GM19023 (cell line): ENCODE results near the gene EML4.
A peak's percentile ranks its signal among the peaks of the same experiment; 100 is the strongest.
"Not testable (repeated sequence)": the region's sequence is repeated elsewhere in the genome, so short reads cannot be mapped to it uniquely, and the experiment has no call there.

Experiments
- ATAC-seq: cut with Tn5 transposase; IDR thresholded peaks from one replicate; pipeline ENCODE4 v1.9.1; 2021; ENCODE audit warnings: mild to moderate bottlenecking, moderate library complexity; ENCODE audit not compliant: unreplicated experiment

Gene EML4

DNA sequence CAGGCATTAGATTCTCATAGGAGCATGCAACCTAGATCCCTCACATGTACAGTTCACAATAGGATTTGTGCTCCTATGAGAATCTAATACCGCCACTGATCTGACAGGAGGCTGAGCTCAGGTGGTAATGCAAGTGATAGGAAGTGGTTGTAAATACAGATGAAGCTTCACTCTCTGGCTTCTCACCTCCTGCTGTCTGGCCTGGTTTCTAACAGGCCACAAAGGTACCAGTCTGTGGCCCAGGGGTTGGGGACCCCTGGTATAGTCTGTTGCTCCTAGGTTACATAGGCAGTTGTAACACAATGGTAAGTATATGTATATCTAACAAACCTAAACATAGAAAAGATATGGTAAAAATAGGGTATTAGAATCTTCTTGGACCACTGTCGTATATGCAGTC, 81.8 kb downstream of the EML4 start:
- ATAC-seq: no peak

DNA sequence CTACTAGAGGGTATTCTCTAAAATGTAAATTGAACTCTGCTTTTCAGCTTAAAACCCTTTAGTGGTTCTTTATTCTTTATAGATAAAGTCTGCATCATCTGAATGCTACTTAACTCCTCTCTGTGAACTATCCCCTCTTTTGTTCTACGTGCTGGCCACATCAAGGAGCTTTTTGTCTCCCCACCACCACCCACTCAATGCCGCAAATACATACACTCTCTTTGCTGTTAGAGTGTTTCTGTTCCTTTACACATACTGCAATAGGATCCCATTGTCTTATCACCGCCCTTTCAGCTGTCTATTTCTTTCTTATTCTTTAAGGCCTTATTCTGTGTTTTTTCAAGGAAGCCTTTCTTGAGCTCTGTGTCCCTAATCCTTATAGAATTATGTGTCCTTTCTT, 83.3 kb downstream of the EML4 start:
- ATAC-seq: no peak

DNA sequence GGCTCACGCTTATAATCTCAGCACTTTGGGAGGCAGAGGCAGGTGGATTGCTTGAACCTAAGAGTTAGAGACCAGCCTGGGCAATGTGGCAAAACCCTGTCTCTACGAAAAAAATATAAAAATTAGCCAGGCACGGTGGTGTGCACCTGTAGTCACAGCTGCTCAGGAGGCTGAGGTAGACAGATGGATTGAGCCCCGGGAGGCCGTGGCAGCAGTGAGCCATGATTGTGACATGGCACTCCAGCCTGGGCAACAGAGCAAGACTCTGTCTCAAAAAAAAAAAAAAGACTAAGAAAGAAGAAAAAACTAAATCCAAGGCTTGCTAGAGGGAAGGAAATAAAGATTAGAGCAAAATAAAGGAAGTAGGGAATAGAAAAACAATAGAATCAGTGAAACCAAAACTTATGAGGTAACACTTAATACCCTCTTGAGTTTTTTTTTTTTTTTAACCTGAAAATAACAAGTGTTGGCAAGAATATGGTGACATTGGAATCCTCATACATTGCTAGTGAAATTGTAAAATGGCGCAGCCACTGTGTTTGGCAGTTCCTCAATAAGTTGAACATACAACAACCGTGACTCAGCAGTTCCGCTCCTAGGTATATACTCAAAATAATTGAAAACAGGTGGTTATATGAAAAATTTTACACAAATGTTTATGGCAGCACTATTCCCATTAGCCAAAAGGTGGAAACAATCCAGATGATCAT, 85.2 kb downstream of the EML4 start:
- no peak for ATAC-seq

DNA sequence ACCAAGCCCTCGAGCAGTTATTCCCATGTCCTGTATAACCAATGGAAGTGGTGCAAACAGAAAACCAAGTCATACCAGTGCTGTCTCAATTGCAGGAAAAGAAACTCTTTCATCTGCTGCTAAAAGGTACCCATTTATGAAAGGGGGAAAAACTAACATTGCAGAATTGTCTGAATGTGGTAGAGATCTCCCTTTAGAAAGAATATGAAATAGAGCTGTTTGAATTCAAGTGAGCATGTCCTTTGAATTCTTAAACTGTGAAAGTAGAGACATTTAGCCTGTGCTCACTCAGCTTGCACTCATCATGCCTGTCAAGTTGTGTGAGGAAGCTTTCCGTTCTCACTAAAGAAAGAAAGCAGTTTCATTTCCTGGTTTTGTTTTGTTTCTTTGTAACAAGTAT, 87.4 kb downstream of the EML4 start:
- peak; percentile 73 for ATAC-seq

DNA sequence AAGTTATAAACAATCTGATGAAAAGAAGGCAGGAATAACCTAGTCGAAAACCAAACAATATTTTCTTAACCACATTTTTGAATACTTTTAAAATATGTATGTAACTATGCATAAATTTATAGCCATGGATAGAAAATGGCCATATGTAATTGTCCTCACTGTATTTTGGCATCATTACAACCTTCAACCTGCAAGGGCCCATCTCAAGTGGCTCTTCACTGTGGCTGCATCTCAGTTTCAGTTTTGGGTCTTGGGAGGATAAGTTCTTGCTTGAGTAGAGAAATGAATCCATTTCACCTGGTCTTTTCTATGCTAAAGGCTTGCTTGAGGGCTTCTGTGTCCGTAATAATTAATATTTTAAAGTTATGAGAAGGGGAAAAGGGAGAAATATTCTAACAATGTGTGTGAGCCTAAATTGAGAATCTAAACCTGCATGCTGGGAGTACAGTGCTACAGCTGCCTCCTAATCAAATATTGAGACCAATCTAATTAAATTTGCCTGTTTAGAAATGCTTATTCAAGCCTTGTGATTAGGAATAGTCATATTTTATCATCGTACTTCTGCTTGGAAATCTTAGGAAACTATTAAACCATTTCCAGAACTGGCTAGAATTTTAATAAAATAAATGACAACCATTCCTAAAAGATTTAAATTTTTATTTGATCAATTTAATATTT, 92.5 kb downstream of the EML4 start:
- ATAC-seq: no peak

DNA sequence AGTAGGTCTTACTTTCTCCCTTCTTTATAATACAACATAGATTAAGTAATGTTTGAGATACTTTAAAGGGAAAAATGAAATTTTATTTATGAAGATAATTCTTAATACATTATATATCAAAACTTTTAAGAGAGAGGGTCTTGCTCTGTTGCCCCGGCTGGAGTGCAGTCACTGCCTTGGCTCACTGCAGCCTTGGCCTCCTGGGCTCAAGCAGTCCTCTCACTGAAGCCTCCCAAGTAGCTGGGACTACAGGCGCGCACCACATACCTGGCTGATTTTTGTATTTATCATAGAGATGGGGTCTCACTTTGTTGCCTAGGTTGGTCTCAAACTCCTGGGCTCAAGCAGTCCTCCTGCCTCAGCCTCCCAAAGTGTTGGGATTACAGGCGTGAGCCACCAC, 97.1 kb downstream of the EML4 start:
- no peak for ATAC-seq

DNA sequence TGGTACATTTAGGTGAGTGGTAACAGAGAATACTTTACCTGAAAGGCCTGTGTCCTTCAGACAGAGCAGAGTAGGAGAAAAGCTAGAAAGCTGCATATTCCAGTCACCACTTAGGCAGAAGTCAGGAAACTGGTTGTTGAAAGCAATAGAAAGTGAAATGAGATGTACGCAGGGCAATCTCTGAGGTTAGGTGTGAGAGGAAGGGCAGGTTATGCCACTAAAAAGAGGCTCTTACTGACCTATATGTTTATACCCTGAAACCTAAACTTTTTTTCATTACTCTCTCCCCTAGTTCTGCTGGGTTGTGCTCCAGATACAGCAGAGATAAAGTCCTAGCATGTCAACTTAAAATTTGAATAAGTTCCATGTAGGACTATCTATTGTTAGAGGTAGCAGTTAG, 98.4 kb downstream of the EML4 start:
- ATAC-seq: no peak

DNA sequence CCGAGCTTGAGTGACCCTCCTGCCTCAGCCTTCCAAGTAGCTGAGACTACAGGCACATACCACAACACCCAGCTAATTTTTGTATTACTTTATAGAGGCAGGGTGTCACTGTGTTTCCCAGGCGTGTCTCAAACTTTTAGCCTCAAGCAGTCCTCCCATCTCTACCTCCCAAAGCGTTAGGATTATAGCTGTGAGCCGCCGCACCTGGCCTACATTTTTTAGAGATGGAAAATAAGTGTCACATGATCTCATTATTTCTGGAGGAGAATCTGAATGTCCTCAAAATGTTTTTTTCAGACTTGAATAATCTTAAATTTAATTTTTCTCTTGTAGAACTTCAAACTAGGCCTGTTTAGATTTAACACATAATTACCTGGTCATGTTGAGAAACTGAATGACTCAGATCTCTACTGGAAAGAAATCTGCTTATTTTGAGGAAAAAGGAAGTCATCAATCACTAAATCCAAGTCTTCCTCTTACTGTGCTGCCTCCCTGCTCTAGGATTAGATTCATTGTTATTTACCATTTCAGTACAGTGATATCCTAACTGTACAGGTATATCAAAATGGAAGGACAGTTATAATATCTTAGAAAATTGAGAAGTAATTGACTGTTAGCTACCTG, 99.5 kb downstream of the EML4 start:
- no peak for ATAC-seq

DNA sequence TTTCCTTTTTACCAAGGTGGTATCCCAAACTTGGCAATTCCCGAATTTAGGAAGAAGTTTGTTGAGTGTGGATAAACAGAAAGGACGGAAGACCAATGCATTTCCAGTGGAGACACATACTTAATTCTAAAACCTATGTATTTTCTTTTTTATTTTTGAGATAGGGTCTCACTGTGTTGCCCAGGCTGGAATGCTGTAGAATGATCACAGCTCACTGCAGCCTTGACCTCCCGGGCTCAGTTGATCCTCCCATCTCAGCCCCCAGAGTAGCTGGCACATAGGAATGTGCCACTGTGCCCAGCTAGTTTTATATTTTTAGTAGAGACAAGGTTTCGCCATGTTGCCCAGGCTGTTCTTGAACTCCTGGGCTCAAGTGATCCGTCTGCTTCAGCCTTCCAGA, 101.6 kb downstream of the EML4 start:
- no peak for ATAC-seq

DNA sequence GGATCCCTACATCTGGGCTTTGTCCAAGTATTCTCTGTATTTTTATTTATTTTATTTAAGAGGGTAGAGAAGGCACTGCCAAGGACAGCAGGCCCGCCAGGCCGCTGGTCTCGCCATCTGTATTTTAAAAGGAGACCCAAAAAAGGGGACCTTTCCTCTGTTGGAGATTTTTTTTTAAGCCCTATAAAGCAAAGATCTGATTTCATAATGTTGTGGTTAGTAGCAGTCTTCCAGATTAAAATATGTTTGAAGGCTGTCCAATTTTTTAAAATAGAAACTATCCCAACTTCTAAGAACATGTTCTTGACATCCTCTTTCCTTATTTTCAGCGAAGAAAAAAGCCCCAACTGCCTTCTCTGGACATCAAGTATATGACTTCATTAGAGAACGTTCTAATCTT, 102.1 kb downstream of the EML4 start:
- ATAC-seq: not testable (repeated sequence)

DNA sequence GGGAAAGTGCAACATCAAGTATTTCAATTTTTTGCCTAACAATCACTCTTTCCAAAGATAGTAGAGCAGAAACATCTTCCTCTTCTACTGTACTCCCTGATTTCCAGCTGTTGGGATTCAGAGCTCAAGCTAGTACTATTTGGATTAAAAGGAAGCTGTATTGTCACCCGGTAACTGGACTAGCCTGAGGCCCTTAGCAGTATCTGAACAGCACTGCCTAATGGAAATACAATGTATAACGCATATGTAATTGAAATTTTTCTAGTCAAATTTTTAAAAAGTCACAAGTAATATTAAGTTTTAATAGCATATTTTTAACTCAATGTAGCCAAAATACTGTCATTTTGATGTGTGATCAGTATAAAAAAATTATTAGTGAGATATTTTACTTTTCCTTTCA, 105.7 kb downstream of the EML4 start:
- no peak for ATAC-seq

DNA sequence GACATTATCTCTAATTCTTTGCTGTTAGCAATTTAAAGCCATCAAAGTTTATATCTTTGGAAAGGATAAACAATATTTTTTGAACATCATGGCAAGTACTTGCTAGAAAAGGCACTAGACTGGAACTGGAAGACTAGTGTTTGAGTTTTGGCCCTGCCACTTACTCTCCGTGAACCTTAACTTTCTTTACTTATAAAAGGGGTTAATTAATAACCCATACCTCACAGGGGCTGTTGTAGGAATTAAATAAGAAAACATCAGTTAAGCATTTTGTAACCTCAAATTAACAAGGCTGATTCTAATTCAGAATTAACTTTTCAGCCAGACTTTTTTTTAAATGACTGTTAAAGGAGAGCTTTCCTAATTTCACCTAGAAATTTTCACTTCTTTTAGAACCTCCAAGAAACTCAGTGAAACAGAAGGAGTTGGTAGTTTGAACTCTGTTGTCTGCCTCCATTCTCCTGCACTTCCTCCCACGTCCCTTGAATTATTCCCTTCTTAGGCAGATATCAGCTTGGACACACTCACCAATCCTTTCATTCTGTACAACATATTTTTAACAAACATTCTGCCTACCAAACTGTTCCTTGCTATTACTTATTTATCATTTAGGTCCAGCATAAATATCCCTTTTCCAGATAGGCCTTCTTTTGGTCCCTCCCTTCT, 112.4 kb downstream of the EML4 start:
- ATAC-seq: no peak

DNA sequence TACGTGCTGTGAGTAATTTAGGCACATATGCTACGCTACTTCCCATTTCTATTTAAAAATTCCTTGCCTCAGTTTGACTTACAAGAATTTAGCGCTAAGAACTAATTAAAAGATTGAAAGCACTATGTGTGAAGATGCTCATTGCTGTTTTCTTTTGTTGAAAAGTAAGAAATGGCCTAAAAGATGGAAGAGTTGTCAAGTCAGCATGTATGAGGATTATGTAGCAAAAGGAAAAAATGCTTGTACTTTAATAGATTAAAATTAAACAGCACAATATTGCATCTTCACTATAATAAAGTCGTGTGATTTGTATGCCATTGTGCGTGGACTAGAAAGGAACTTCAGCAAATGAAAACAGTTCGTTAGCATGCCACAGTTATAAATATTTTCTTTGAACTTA, 114.9 kb downstream of the EML4 start:
- no peak for ATAC-seq

DNA sequence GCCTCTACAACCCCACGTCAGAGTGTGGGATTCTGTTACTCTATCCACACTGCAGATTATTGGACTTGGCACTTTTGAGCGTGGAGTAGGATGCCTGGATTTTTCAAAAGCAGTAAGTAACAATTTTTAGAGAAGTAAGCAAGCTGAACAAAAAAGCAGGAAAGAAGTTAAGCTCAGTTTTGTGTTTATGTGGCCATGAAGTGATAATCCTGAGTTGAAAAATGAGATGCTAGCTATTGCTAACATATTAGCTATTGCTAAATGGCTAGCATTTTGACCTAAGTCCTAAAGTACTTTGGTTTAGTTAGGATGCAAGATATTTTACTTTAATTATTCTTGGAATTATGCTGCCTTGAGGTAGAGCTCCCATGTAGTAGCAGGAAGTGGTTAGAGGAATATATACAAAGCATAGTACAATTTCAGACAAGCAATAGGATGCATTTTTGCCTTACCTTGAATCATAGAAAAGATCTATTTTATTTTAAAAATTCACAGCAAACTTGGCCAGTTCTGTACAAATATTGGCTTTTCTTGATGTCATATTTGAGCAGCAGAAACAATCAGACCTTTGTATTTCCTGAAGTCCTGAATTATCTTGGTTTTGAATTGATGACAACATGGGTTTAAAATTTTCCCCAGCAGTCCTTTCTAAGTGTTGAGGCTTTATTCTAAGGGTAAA, 117.3 kb downstream of the EML4 start:
- no peak for ATAC-seq

DNA sequence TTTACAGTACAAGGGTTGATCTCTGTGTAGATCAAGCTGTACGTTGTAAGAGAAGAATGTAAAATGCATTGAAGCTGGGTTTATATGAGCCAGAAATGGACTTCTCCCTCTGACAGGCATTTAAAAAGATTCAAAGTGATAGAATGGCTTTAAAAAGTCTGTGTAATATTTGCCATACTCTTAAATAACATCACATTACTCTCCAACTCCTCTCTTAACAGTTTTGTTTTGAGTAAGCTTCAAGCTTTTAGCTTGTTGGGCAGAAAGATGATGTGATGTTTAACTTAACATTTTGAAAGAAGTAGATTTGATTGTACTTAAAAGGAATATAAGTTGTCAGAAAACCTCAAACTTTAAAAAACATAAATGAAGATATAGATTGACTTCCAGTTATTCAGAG, 119.7 kb downstream of the EML4 start:
- no peak for ATAC-seq

DNA sequence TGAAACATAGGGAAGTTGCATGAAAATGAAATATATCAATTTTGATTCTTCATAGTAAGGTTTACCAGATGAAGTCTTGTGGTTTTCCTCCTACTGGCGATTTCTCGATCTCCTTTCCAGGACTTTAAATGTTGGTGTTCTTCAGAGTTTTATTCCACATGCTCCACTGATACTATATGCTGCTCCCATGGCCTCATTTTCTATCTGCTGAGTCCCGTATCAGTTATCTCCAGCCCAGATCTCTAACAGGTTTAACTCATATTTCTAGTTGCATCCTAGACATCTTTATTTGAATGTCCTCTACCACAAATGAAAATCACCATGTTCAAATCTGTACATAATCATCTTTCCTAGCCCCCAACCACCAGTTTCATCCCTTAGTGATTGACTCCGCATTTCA, 120.1 kb downstream of the EML4 start:
- ATAC-seq: no peak

DNA sequence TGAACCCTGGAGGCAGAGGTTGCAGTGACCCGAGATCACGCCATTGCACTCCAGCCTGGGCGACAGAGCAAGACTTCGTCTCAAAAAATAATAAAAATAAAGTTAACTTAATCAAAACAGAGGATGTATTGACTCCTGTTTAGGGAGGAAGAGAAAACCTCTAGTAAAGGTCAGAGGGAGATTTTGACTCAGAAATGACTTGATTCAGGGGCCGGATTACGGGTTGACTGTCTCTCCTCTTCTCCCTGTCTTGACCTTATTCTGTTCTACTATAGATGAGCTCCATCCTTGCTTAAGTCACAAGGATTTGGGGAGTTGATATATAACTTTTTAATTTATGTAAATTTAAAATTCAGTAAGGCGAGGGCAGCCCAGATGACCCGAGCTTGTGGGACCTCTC, 120.9 kb downstream of the EML4 start:
- no peak for ATAC-seq

DNA sequence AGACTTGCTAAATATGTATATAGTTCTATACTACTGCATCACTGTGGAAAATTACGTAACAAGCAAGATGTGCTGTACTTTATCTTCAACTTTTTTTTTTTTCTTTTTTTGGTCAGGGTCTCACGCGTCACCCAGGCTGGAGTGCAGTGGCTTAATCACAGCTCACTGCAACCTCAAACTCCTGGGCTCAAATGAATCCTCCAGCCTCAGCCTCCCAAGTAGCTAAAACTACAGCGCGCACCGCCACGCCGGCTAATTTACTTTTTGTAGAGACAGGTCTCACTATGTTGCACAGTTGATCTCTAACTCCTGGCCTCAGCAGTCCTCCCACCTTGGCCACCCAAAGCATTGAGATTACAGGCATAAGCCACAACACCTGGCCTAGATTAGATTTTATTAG, 123.9 kb downstream of the EML4 start:
- no peak for ATAC-seq

DNA sequence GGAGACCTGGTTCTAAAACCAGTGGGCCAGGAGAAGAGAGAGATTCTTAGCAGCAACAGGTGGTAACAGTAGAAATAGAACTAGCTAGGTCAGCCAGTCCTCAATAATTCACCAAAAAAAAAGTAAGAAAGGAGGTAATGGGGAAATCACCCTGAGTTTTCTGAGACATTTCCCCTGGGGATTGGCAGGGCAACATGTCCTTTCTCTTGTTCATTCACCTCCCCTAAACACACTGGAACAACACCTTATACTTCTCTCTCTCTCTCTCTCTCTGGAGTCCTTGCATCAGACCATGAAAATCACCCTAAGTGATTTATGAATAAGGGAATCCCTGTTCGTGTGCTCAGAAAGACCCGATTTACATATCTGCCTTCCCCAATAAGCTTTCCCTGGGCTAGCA, 127.1 kb downstream of the EML4 start:
- ATAC-seq: peak; percentile 73

DNA sequence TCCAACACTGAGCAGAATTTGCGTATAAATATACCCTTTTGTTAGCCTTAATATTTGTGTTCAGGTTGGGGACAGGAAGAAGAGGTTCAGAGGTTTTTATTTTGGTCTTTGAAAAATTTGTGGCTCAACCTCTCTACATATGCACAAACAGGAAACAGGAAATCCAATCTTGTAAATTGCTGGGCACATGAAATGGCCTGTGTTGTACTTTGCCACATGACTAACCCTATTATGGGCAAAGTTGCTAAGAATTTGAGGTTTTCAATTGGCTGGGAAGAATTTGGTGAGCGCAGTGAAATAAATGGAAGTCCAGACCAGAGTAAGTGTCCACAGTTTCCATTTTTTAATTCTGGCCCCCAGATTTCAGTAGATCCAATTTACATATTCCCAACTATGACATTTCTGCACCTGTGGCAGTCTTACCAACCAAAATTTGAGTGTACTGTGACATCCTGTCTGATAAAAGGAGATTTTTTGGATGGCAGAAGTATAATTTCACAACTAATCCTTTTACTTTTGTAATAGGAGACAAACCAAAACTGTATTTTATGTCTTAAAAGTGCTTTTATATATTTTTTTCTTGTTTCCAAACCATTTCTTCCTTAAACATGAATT, 128.3 kb downstream of the EML4 start:
- no peak for ATAC-seq

DNA sequence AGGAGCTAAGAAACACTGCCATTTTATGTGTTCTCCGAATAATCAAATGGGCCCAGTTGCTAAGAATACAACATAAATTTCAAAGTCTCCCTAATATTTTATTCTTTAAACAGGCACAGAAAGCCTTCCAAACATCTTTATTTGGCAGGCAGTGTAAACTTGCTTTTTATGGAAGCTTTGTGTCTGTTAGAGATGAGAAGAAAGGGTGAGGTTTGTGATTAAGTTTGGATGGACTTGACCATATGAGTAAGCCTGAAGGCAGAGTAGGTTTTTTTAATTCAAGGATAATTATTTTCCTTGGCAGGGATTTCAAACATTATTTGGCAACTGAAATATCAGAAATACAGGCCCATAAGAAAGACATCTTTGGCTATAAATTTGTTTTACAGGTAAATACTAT, 129.0 kb downstream of the EML4 start:
- ATAC-seq: no peak
